ENCODE measurements around the gene TRIM23. TPM values are rescaled to one million over a fixed set of nuclear protein-coding genes. Genes with fewer than 3 reads are reported as not detected.

TRIM23 gene
- total and polyA plus RNA-seq, 4 donors = 4.1 to 28.5 (median 8.1) TPM

- H3K27me3 ChIP-seq (ENCODE audit: control insufficient read depth in 3 of 3, insufficient read depth in 3 of 3, low read length in 2 of 3) = no peaks in the 10 kb centered on the region
- H3K9me3 ChIP-seq (ENCODE audit: control insufficient read depth in 4 of 4, insufficient read depth in 3 of 4, low read length in 3 of 4) = no peaks in the 10 kb centered on the region
- H3K27ac ChIP-seq (ENCODE audit: low read depth in 1 of 2, low read length in 1 of 2) = no peak overlapping the region
- H3K9ac ChIP-seq (ENCODE audit: insufficient read depth in 1 of 2, low read length in 2 of 2) = no peak overlapping the region
- peaks cover 0 to 13% (median 0%) of the 10 kb centered on the region in 4 donors for H3K36me3 ChIP-seq (ENCODE audit: control insufficient read depth in 4 of 4, insufficient read depth in 4 of 4, low read length in 4 of 4)
- no peak overlapping the region for H3K4me3 ChIP-seq
- TF ChIP-seq CTCF (IDR thresholded peaks at IDR 0.05; ENCODE audit: control extremely low read depth, extremely low read depth) = no peak
- DNase-seq (no peak), ATAC-seq (ENCODE audit: insufficient read depth, low FRiP score) (no peak)
- H3K4me1 ChIP-seq (ENCODE audit: control insufficient read depth in 5 of 5, insufficient read depth in 5 of 5, low read length in 5 of 5) = no peaks in the 10 kb centered on the region
Measured at GRCh38 chr5:65555287-65555686, 68.8 kb downstream of the TRIM23 start.

- 87 to 96% methylated on average over 5 of the region's 5 CpGs for WGBS, 2 donors
- H3K27ac ChIP-seq (ENCODE audit: low read depth in 1 of 2, low read length in 1 of 2) = no peak overlapping the region
- no peaks in the 10 kb centered on the region for H3K9me3 ChIP-seq (ENCODE audit: control insufficient read depth in 4 of 4, insufficient read depth in 3 of 4, low read length in 3 of 4)
- H3K4me1 ChIP-seq (ENCODE audit: control insufficient read depth in 5 of 5, insufficient read depth in 5 of 5, low read length in 5 of 5) = no peaks in the 10 kb centered on the region
- DNase-seq = no peak
- H3K27me3 ChIP-seq (ENCODE audit: control insufficient read depth in 3 of 3, insufficient read depth in 3 of 3, low read length in 2 of 3) = no peaks in the 10 kb centered on the region
- H3K36me3 ChIP-seq (ENCODE audit: control insufficient read depth in 4 of 4, insufficient read depth in 4 of 4, low read length in 4 of 4) = peaks cover 0 to 13% (median 0%) of the 10 kb centered on the region in 4 donors
- TF ChIP-seq CTCF (IDR thresholded peaks at IDR 0.05; ENCODE audit: control extremely low read depth, extremely low read depth) = no peak
- no peak for ATAC-seq (ENCODE audit: insufficient read depth, low FRiP score)
- H3K9ac ChIP-seq (ENCODE audit: insufficient read depth in 1 of 2, low read length in 2 of 2) = no peak overlapping the region
- no peak overlapping the region for H3K4me3 ChIP-seq
Measured at GRCh38 chr5:65553941-65554340, 70.2 kb downstream of the TRIM23 start.

- no peak for TF ChIP-seq CTCF (IDR thresholded peaks at IDR 0.05; ENCODE audit: control extremely low read depth, extremely low read depth)
- Histone ChIP-seq H3K9me3 (ENCODE audit: control insufficient read depth in 4 of 4, insufficient read depth in 3 of 4, low read length in 3 of 4) (no peaks in the 10 kb centered on the region), H3K27me3 (ENCODE audit: control insufficient read depth in 3 of 3, insufficient read depth in 3 of 3, low read length in 2 of 3) (no peaks in the 10 kb centered on the region), H3K36me3 (ENCODE audit: control insufficient read depth in 4 of 4, insufficient read depth in 4 of 4, low read length in 4 of 4) (peaks cover 0 to 12% (median 0%) of the 10 kb centered on the region in 4 donors), H3K4me1 (ENCODE audit: control insufficient read depth in 5 of 5, insufficient read depth in 5 of 5, low read length in 5 of 5) (no peaks in the 10 kb centered on the region), H3K27ac (ENCODE audit: low read depth in 1 of 2, low read length in 1 of 2) (no peak overlapping the region), H3K9ac (ENCODE audit: insufficient read depth in 1 of 2, low read length in 2 of 2) (no peak overlapping the region), H3K4me3 (no peak overlapping the region)
- ATAC-seq (ENCODE audit: insufficient read depth, low FRiP score) (no peak), DNase-seq (no peak)
- 88 to 93% methylated on average over 7 of the region's 7 CpGs for WGBS, 2 donors
Measured at GRCh38 chr5:65548281-65548680, 75.9 kb downstream of the TRIM23 start.

DNA sequence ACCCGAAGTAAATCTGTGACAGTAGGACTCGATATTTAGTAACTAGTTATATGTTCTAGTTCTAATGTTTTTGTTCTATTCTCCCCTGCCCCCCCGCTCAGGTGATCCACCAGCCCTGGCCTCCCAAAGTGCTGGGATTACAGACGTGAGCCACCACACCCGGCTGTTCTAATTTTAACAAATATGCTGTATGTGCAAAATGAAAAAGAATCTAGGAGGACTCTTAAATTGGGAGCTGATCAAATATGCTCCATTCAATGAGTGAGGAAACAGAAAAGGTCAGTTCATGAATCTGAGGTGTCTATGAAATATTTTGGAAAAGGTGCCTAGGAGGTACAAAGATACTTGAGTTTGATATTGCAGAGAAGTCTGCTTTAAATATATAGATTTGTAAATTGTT lies 78.0 kb downstream of the TRIM23 start:
- H3K4me3 ChIP-seq = no peak overlapping the region
- ATAC-seq (ENCODE audit: insufficient read depth, low FRiP score) (no peak), DNase-seq (no peak)
- H3K27me3 ChIP-seq (ENCODE audit: control insufficient read depth in 3 of 3, insufficient read depth in 3 of 3, low read length in 2 of 3) = no peaks in the 10 kb centered on the region
- no peaks in the 10 kb centered on the region for H3K4me1 ChIP-seq (ENCODE audit: control insufficient read depth in 5 of 5, insufficient read depth in 5 of 5, low read length in 5 of 5)
- H3K36me3 ChIP-seq (ENCODE audit: control insufficient read depth in 4 of 4, insufficient read depth in 4 of 4, low read length in 4 of 4) = peaks cover 0 to 14% (median 2%) of the 10 kb centered on the region in 4 donors
- whole genome bisulfite sequencing, 2 donors = 76 to 85% methylated on average over 5 of the region's 5 CpGs
- TF ChIP-seq CTCF (IDR thresholded peaks at IDR 0.05; ENCODE audit: control extremely low read depth, extremely low read depth) = no peak
- H3K9me3 ChIP-seq (ENCODE audit: control insufficient read depth in 4 of 4, insufficient read depth in 3 of 4, low read length in 3 of 4) = no peaks in the 10 kb centered on the region
- no peak overlapping the region for H3K27ac ChIP-seq (ENCODE audit: low read depth in 1 of 2, low read length in 1 of 2)
- H3K9ac ChIP-seq (ENCODE audit: insufficient read depth in 1 of 2, low read length in 2 of 2) = no peak overlapping the region
